ENCODE data around the gene ACOT7. TPM values are rescaled to one million over a fixed set of nuclear protein-coding genes. Genes with fewer than 3 reads are reported as not detected.

ACOT7 gene
- total RNA-seq, 4 donors from 2014 or later, result 21.1 to 27.7 (median 24.6) TPM

DNA sequence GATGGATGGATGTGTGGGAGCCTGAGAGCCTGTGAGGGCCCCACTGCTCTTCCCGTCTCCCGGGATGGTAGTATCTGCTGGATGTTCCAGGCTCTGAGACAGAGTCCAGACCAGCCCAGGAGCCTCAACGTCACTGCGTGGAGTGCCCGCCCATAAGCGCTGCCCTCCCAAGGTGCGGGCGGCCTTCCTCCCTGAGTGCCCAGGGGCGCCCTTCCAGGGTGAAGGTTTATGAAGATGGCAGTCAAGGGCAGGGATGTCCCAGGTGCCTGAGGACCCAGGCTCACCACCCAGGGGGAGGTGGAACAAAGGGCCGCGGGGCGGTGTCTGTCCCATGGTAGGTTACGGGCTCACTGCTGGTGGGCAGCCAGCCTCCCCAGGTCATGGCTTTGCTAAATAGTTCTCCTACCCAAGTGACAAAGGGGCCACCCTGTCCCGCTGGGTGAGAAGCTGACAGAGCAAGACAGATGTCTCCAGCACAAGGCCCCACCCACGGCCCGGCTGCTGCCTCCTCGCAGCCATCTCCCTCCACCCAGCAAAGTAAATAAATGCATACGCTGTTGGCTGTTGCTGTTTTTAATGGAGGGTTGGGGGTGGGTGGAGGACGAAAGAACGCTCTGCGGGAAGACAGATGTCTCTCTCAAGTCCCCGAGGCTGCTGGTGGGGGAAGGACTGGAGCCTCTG is 123.7 kb downstream of the ACOT7 start:
- TF ChIP-seq, protein P1, sequence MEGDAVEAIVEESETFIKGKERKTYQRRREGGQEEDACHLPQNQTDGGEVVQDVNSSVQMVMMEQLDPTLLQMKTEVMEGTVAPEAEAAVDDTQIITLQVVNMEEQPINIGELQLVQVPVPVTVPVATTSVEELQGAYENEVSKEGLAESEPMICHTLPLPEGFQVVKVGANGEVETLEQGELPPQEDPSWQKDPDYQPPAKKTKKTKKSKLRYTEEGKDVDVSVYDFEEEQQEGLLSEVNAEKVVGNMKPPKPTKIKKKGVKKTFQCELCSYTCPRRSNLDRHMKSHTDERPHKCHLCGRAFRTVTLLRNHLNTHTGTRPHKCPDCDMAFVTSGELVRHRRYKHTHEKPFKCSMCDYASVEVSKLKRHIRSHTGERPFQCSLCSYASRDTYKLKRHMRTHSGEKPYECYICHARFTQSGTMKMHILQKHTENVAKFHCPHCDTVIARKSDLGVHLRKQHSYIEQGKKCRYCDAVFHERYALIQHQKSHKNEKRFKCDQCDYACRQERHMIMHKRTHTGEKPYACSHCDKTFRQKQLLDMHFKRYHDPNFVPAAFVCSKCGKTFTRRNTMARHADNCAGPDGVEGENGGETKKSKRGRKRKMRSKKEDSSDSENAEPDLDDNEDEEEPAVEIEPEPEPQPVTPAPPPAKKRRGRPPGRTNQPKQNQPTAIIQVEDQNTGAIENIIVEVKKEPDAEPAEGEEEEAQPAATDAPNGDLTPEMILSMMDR (IDR thresholded peaks at IDR 0.05), result no peak
- TF ChIP-seq POLR2A (IDR thresholded peaks at IDR 0.05), result no peak
- DNase-seq (ENCODE audit: low spot score in 2 of 2), result no peak
- intact Hi-C loops (cut with DNase I; ENCODE audit: low total_unique reads), result no loop called here
- WGBS, 2 donors, result 73 to 83% methylated on average over 17 to 22 of the region's 22 CpGs
- no peak overlapping the region for H3K4me3 ChIP-seq (ENCODE audit: low read depth, poor library complexity, severe bottlenecking)

GRCh38 chr1:6269296-6269695 is 124.3 kb downstream of the ACOT7 start:
- intact Hi-C loops (cut with DNase I; ENCODE audit: low total_unique reads), result no loop called here
- whole genome bisulfite sequencing, 2 donors, result 95 to 98% methylated on average over 12 to 14 of the region's 14 CpGs
- DNase-seq (ENCODE audit: low spot score in 2 of 2), result no peak
- H3K4me3 ChIP-seq (ENCODE audit: low read depth, poor library complexity, severe bottlenecking), result no peak overlapping the region
- TF ChIP-seq POLR2A (IDR thresholded peaks at IDR 0.05), result no peak
- TF ChIP-seq, protein P1 (IDR thresholded peaks at IDR 0.05), result no peak

DNA sequence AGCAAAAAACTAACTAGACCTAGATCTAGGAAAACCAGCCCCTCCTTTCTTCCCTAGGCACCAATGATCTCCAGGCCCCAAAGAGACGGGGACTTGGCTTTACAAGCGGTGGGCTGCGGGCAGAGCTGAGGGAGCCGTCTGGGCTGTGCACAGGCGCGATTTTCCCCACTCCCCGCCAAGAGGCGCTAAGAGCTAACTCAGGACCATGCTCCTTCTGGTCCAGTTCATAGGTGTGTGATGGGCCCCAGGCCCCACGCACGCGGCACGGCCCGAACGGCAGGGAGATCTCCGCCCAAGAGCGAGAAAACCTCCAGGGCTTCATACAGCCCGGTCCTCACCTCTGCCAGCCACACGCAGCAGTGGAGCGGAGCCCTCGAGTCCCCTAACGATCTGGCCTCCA is 125.2 kb downstream of the ACOT7 start:
- intact Hi-C loops (cut with DNase I; ENCODE audit: low total_unique reads), result no loop called here
- no peak for DNase-seq (ENCODE audit: low spot score in 2 of 2)
- no peak for TF ChIP-seq POLR2A (IDR thresholded peaks at IDR 0.05)
- TF ChIP-seq, protein P1 (IDR thresholded peaks at IDR 0.05), result no peak
- H3K4me3 ChIP-seq (ENCODE audit: low read depth, poor library complexity, severe bottlenecking), result no peak overlapping the region
- 91 to 93% methylated on average over 21 of the region's 21 CpGs for WGBS, 2 donors

DNA sequence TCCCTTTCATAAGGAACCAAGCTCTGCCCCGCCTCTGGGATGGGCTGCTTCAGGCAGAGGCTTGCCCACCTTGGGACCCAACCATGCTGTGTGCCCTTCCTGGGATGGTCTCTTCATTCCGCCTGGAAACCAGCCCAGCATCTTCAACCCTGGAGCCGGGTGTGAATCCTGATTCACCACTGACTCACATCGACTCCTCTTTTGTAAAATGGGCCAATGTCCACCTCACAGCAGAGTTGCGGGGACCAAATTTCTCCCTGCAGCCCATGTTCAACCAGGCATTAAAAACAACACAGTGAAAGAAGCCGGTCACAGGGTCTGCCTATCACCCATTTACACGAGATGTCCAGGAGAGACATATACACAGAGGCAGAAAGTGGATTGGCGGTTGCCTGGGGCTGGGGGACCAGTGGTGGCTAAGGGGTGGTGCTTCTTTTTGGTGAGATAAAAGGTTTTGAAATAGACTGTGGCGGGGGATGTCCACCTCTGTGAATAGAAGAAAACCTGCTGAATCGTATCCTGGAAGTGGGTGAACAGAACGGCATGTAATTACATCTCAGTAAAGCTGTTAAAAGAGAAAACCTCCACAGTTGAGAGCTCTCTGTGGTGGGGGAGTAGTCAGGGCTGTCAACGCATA is 125.8 kb downstream of the ACOT7 start:
- 78 to 87% methylated on average over 12 of the region's 12 CpGs for WGBS, 2 donors
- no peak overlapping the region for H3K4me3 ChIP-seq (ENCODE audit: low read depth, poor library complexity, severe bottlenecking)
- intact Hi-C loops (cut with DNase I; ENCODE audit: low total_unique reads), result no loop called here
- TF ChIP-seq POLR2A (IDR thresholded peaks at IDR 0.05), result no peak
- TF ChIP-seq, protein P1 (IDR thresholded peaks at IDR 0.05), result no peak
- DNase-seq (ENCODE audit: low spot score in 2 of 2), result no peak

- TF ChIP-seq, protein P1 (IDR thresholded peaks at IDR 0.05), result no peak
- TF ChIP-seq POLR2A (IDR thresholded peaks at IDR 0.05), result no peak
- intact Hi-C loops (cut with DNase I; ENCODE audit: low total_unique reads), result no loop called here
- no peak overlapping the region for H3K4me3 ChIP-seq (ENCODE audit: low read depth, poor library complexity, severe bottlenecking)
- no peak for DNase-seq (ENCODE audit: low spot score in 2 of 2)
- whole genome bisulfite sequencing, 2 donors, result 91 to 94% methylated on average over 11 of the region's 11 CpGs
These were observed 126.9 kb downstream of the ACOT7 start for GRCh38 chr1:6266641-6267040.

Measured in lower leg skin (tissue), 4 donors.